Colon (tissue), 2 donors: ENCODE data around the gene GALNT16.

Experiments
- FAIRE-seq: peaks from 2 replicates; lab custom pipeline; 2012; peaks lifted over from hg19 to GRCh38; lab: Jason Lieb, UNC
- donor health status: control.
- donor health status: control.

GALNT16 gene

GRCh38 chr14:69337984-69338383, 78.0 kb downstream of the GALNT16 start:
- FAIRE-seq: no peak

- FAIRE-seq: no peak
Measured at GRCh38 chr14:69339426-69339825, 79.5 kb downstream of the GALNT16 start.

- FAIRE-seq: no peak
Measured at GRCh38 chr14:69342928-69343525, 83.1 kb downstream of the GALNT16 start.

GRCh38 chr14:69344171-69344570, 84.2 kb downstream of the GALNT16 start:
- FAIRE-seq: no peak

- FAIRE-seq: no peak
Measured at GRCh38 chr14:69345402-69345801, 85.4 kb downstream of the GALNT16 start.

- no peak for FAIRE-seq
Measured at GRCh38 chr14:69346710-69347109, 86.8 kb downstream of the GALNT16 start.

- FAIRE-seq: no peak
Measured at GRCh38 chr14:69349091-69349777, 89.3 kb downstream of the GALNT16 start.

GRCh38 chr14:69350892-69351291, 90.9 kb downstream of the GALNT16 start:
- no peak for FAIRE-seq

GRCh38 chr14:69351385-69351784, 91.4 kb downstream of the GALNT16 start:
- no peak for FAIRE-seq

GRCh38 chr14:69351911-69352310, 92.0 kb downstream of the GALNT16 start:
- FAIRE-seq: no peak

- no peak for FAIRE-seq
Measured at GRCh38 chr14:69353168-69353567, 93.2 kb downstream of the GALNT16 start.

- no peak for FAIRE-seq
Measured at GRCh38 chr14:69354383-69355153, 94.6 kb downstream of the GALNT16 start.

GRCh38 chr14:69355154-69355597, 95.2 kb downstream of the GALNT16 start:
- no peak for FAIRE-seq

- no peak for FAIRE-seq
Measured at GRCh38 chr14:69355607-69356281, 95.8 kb downstream of the GALNT16 start.

- no peak for FAIRE-seq
Measured at GRCh38 chr14:69356903-69357543, 97.1 kb downstream of the GALNT16 start.

GRCh38 chr14:69357544-69358200, 97.7 kb downstream of the GALNT16 start:
- FAIRE-seq: no peak

- FAIRE-seq: no peak
Measured at GRCh38 chr14:69358233-69358963, 98.4 kb downstream of the GALNT16 start.

- FAIRE-seq: no peak
Measured at GRCh38 chr14:69358966-69359365, 99.0 kb downstream of the GALNT16 start.

- no peak for FAIRE-seq
Measured at GRCh38 chr14:69360438-69361108, 100.6 kb downstream of the GALNT16 start.

- no peak for FAIRE-seq
Measured at GRCh38 chr14:69363055-69363454, 103.1 kb downstream of the GALNT16 start.
